NCI-H510A (cell line): Measurements from ENCODE around the gene SFR1.

ENCODE experiments used
- DNase-seq: peaks from one replicate; lab custom pipeline; 2025; lab: John Stamatoyannopoulos, UW

Gene SFR1

DNA sequence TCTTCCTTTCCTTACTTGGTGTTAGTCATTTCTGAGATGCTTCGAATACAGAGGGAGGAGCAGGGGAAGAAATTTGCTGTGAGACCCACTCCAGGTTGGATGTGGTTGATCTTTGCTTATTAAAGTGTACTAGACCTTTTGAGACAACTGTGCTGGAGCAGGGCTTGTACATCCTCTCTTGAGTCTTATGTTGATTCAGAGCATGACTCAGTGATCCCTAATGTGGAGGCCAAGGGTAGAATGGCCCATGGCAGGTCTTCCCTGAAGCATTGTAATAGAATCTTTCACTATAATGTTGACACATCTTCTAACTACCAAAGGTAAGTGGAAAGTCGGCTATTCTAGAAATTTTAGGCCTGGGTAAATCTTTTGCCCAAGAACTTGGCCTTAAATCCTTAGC is 17.0 kb upstream of the SFR1 start:
- DNase-seq = no peak

DNA sequence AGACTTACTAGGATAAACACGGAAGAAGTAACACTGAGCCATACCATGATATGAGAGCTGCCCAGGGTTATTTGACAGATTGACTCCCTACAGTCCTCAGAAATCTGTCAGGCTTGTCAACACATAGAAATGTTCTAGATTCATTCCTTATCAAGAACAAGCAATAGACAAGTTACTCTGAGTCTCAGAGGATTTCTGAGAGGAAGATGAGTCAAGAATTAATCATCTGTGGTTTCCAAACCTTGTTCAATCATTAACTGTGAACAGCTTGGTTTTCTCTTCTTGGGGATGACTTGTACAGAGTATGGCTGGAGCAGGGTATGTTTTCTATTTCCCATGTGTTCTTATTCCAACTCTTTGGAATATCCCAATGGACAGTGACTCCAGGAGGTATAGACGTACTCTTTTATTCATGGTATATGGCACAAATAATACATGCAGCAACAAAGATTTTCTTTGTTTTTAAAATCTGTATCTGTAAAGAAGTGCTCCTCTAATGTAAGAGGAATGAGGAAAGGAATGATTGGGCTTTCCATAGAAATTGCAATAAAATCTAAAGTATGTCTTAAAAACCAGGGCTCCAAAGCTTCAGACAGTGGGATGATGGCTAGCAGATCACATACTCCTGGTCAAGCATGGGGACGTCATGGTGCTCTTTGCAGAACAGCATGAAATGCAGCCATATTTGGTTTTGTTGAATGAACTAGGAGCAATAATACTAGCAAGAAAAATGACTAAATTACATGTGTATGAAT is 11.9 kb upstream of the SFR1 start:
- DNase-seq = no peak

DNA sequence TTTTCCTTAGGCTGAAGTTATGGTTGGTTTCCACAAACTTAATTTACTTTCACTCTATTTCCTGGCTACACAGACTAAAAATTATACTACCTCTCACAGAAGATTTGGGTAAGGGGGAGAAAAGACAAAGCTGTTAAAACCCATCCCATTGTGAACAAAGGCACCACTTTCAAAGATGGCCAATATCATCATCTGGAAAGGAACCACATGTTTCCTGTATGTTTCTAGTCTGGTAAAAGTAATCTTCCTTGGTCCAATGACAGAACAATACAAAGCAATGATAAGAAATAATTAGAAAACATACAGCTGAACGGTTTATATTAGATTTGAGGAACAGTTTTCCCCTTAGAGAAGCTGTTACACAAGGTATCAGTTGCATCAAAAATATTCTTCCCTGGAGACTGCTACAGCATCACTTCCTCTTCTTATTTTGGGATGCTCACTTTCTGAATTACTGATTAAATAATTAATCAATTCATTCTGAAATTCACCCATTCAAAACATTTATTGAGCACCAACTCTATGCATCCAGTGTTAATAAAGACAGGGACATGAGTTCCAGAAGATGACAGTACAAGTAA is 8.5 kb upstream of the SFR1 start:
- DNase-seq = no peak

DNA sequence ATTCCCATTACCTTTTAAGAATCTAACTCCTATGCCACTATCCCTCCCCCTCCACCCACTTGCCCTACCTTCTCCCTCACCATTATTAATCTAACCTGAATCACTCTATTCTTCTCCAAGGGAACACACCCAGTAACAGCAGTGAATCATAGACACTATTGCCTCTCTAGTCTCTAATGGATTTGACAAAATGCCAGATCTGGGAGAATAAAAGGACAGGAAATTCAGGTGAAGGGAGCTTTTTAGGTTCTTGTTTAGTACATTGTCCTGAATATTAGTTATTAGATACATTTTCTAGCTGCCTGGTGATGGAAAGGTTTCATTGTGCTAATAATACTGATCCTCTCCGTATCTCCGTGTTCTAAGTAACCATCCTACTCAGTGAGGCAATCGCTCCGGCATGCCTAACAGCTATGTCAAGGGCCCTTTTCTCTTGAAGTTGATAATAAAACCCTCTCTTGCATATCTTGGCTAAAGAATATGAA is 4.1 kb upstream of the SFR1 start:
- DNase-seq = no peak

DNA sequence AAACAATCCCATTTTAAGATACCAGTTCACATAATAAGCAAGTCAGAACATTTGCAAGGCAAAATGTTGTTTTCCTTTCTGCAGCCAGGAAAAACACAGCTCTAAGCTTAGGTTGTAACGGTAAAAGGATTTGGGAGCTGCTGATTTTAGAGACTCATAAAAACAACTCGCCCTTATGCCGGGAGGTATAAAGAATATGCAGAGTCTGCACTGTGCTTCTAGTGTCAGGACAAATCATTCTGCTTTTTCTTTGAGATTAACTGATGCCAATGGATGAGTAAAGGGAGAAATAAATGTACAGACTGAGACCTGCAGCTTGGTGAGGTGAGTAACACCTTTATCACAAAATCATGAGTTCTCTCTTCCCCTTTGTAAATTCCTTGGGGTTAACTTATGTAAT is 2.0 kb upstream of the SFR1 start:
- DNase-seq = no peak

DNA sequence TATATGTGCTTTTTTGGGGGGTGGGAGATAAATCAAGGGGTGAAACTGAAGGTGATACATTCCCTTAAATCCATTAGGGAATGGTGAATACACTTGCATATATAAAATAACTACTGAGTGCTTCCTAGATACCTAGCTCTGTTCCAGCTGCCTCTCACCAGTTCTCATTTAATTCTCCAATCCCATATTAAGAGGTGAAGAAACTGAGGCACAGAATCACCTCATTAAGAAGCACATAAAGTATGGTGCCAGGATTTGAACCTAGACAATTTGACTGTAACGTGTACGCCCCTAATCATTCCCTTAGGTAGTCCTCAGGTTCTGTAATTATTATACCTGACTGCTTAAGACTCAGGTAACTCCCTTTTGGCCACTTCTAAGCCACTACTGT is 1.5 kb upstream of the SFR1 start:
- DNase-seq = no peak

DNA sequence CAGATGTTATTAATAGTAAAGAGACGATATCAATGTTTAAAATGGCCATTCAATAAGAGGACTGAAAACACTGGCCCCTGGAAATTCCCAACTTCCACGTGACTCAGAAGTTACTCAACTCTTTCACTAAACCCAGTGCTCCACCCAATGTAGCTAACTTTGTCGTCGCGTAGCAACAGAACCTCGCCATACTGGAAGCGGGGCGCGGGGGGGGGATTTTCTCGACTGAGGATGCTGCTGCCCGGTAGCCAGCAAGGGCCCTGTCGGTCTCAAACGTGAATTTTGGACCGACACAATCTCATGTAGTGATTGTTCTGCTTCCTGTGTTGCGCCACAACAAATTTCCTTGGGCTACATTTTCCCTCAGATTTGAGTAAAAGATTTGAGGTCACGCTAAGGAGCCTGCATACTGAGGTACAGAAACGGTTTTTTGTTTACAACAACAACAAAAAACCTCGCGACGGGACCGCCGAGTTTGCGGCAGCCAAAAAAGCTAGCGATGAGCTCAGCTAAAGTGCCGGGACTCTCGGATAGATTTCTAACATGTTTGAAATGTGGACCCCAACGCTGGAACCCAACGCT is 977 bp upstream of the SFR1 start:
- DNase-seq = peak; percentile 87

DNA sequence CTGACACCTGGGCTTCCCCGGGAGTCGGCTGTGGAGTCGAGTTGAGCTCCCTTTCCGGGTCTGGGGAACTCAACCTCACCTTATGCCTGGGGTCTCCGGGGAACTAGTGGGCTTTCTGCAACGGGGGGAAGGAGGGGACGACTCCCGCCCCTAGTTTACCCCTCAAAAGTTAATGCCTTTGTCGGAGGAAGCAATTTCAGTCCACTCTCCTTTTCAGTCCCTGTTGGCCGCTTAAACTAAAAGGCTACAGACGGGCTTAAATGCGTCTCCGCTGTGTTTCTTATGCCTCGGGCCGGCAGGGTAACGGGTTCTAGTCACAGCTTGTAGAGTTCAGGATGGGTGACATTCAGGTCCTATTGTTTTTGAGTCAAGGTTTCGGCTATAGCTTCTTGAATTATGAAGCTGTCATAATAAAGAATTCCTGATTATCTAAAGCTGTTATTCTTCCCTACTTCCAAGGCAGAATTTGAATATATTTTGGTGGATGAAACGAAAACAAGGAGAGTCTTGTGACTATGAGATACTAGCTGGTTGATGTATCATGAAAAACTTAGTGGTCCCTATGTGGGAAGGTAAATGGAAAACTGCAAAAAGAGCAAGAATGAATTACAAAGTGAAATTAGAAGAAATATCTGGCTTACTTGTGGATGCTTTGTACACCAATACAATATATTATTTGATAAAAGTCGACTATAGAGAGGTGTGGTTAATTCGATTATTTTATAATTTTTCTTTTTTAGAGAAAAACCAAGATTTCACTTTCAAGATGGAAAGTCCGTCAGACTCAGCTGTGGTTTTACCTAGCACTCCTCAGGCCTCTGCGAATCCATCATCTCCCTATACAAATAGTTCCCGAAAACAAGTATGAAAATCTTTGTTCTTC is 495 bp downstream of the SFR1 start:
- DNase-seq = no peak

DNA sequence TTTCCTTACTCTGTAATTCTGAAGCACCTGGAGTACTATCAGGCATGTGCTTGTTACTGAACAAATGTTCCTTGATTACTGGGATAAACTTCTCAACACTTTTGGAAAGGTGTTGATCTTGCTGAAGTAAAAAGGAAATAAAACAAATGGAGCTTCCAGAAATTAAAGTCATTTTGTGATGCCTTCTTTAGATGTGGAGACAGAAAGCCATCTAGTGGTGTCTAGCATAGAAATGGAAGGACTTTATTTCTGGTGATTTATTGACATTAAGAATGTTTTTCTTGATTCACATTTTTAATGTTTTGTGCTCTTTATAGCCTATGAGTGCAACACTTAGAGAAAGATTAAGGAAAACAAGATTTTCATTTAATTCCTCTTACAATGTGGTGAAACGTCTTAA is 1.4 kb downstream of the SFR1 start:
- no peak for DNase-seq

DNA sequence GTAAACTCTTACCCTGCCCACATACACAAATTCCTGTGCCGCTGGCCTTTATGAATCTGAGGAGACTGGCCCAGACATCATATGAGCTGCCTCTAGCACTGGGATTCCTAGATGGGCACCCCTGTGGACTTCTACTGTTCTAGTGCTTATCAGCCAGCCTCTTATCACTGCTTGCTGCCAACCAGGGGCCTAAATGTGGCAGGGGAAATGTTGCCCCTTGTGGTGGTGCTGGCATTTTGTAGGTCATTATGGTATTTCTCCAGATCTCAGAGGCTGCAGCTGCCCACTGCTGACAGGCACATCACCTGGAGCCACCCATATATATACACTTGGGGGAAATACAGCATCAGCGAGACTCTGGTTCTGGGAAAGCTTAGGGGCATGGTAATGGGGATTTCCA is 5.4 kb downstream of the SFR1 start:
- DNase-seq = no peak

DNA sequence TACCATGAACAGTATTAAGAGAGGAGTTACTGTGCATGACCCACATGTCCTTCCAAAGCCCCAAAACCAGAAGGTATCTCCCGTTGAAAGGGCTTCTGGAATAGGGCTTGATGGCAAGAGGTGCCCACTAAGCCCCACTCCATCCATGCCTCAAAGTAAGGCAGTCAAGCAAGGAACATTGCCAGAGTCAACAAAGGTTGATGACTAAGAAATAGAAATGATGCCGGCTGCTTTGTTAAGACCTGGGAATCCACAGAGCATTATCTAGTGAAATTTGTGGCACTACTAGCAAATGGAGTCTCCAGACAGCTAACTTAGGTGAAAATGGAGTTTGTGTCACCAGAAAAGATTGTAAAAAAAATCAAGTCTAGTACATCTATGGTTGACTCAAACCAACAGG is 6.2 kb downstream of the SFR1 start:
- DNase-seq = no peak

DNA sequence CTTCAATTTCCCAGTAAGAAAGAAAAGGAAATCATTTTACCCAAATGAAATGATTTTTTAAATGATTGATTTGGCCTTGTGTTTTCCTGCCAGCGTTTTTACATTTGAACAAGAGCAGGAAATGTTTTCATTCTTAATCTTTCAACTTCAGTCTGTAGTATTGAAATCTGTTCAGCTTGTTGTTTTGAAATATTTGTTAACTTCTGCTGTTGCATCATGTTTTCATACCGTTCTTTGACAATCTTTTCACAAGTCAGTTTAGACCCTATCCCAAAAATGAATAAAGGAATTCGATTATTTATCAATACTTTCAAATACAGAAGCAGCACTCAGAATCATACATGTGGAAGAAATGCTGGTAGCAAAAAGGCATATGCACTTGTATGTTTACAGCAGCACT is 8.1 kb downstream of the SFR1 start:
- DNase-seq = no peak

DNA sequence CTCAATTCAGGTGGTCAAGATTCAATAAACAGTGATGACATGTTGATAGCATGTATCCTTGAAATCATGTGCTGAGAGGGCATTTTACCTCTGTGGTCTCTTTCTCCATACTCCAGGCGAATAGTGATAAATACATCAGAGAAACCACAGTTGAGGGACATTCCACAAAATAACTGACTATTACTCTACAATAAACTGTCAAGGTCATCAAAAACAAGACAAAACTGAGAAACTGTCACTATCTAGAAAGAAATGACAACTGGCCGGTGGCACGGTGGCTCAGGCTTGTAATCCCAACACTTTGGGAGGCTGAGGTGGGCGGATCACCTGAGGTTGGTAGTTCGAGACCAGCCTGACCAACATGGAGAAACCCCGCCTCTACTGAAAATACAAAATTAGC is 16.2 kb downstream of the SFR1 start:
- DNase-seq = no peak

DNA sequence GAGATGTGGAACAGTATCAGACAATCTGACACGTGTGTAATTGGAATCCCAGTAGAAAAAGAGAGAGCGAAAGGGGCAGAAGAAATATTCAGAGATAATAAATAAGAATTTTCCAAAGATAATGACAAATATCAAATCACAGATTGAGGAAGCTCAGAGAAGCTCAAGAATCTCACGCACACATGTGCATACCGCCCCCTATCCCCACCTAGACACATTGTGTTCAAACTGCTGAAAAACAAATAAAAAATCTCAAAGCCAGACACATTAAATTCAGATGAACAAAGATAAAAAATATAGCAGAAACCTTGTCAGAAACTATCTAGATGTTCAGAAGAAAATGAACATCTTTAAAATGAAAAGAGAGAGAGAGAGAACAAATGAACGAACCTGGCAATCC is 17.2 kb downstream of the SFR1 start:
- no peak for DNase-seq

DNA sequence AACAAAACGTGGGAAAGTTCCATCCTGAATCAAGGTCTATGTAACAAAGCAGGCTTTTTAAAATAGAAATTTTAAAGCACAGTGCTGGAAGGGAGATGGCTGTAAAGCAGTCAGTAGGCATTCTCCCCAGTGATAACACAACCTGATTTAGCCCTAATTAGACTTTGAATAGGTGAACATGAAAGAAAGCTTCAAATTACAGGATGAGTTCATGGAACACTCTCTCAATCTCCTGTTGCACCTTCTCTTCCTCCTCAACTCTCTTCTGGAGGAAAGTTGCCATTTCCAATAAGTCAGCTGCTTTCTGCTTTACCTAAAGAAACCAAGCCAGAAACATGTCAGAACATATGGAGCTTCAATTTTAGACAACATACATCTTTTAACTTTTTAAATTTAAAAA is 20.1 kb downstream of the SFR1 start:
- DNase-seq = no peak

DNA sequence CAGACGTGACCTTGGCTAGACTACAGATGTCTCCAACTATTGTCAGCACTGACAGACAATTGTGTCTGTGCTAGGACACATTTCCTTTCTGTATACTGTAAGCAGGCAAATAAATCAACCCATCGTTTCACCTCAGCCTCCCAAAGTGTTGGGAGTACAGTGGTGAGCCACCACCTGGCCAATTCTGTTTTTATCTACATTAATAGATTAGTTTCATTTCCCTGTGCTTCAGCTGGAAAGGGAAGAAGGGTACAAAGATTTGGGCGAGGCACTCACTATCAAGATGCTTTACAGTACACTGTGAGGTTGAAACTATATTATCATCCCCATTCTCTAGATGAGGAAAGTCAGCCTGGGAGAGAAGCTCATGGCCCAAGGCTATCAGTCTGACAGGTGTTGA is 21.9 kb downstream of the SFR1 start:
- no peak for DNase-seq

DNA sequence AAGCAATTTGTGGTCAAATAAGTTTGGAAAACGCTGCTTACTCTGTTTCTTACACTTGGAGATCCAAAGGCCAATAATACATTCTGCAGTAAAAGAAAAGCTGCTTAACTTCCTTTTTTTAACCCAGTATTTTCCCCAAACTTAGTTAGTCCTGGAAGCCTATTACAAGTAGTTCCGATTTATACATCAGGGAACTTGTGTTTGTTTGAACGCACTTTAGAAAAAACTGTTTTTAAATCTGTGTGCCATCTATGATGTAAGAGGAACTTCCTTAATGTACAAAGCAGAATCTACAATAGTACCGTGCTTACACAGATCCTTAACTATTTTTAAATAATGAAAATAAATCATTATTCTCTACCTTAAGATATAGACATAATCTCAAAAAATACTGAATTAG is 23.0 kb downstream of the SFR1 start:
- no peak for DNase-seq

DNA sequence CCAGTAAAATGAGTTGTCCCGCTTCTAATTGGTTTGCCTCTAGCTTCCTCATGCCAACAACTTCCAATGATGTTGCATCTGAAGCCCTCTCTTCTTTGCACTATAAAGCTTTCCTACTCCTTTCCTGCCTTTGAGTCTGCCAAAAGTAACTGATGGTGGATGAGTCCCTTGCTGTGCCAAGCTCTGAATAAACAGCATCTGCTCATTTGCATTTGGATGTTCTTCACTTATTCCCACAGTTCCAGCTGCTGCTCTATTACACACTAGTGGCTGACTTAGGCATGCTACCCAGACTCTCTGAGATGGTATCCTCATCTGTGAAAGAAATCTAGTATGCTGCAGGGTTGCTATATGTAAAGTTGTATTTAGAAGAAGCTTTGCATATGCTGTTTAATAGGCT is 24.9 kb downstream of the SFR1 start:
- DNase-seq = no peak

DNA sequence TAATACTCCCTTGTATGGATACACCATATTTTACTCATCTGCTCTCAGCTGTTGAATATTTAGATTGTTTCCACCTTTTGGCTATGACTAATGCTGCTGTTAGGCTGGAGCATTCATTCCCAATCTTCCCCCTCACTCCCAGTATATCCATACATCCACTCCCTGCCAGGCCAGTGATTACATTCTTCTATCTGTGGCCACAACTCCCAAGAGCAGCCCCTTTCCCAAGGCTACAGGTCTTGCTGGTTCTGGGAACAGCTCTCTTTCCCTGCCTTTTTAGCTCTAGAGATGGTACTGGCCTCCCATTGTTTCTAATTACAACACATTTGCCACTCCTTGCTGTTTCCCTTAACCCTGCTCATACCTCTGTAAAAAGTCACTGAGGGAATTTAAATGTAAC is 28.2 kb downstream of the SFR1 start:
- no peak for DNase-seq

DNA sequence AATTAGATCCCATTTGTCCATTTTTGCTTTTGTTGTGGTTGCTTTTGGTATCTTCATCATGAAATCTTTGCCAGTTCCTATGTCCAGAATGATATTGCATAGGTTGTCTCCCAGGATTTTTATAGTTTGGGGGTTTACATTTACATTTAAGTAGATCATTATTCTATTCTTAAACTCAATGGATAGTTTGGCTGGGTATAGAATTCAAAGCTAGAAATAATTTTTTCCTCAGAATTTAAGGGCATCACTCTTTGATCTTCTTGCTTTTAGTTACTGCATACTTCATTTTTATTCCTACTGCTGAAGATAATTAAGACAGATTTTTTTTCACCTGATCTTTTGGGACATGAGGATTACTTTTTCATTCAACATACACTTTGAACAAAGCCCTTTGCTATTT is 29.8 kb downstream of the SFR1 start:
- DNase-seq = no peak

DNA sequence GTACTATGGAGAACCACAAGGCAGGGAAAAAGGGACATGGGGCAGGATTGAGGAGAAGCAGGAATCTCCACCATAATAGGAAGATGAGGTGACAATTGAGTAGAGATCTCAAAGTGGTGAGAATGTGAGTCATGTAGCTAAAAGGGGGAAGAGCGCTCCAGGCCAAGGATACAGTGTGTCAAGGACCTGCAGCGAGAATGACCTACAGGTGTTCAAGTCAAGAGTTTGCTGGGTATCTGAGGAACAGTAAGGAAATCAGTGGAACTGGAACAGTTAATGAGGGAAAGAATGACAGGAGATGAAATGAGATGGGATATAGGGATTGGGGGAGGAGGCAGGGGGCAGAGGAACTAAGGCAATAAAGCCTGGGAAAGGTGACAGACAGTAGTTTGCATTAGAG is 33.6 kb downstream of the SFR1 start:
- DNase-seq = no peak

DNA sequence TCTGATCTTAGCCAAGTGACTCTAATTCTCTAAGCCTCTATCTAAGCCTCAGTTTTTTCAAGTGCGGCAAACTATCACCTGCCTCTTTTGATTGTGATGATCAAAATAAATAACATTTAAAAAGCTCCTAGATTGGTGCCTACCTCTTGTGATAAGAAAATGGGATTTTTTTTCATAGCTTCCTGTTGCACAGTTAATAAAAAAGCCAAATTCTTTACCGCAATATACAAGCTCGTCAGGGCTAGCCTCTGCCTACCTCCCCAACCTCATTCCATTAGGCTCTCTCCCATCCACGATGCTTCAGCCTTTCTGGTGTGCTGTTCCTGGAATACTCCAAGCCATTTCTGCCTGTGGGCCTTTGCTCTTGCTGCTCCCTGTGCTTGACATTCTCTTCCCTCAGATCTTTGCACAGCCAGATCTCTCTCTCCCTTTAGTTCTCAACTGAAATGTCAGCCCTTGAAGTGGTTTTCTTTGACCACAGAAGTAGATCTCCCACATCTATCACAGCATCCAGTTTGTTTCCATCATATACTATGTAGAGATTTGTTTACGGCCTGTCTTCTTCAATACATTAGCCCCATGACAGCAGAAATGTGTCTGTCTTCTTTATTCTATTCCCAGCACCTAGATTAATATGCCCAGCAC is 48.8 kb downstream of the SFR1 start:
- DNase-seq = no peak
